ENCODE data around the gene LRRC36. TPM values are rescaled to one million over a fixed set of nuclear protein-coding genes. Genes with fewer than 3 reads are reported as not detected.
A peak's percentile ranks its signal among the peaks of the same experiment; 100 is the strongest.

Gene LRRC36
- total and polyA plus RNA-seq, 2 of the 13 experiments (the other 11 are each of a cell fraction or from before 2014, with no cell fraction given), result 0.12 to 0.15 TPM

- TF ChIP-seq ZNF740 (CRISPR knock-in tag; IDR thresholded peaks at IDR 0.05) (peak; percentile 53; the same call in 1 of the 2 replicates), ZC3H13 (CRISPR knock-in tag; IDR thresholded peaks at IDR 0.05) (no peak), ZNF782 (CRISPR knock-in tag; IDR thresholded peaks at IDR 0.05; ENCODE audit: borderline replicate concordance) (peak; percentile 91), KMT2B (CRISPR knock-in tag; IDR thresholded peaks at IDR 0.05) (no peak), THAP7 (CRISPR knock-in tag; IDR thresholded peaks at IDR 0.05) (no peak), ZFAT (CRISPR knock-in tag; conservative IDR thresholded peaks at IDR 0.05) (no peak), SIX4 (CRISPR knock-in tag; IDR thresholded peaks at IDR 0.05) (no peak), ZBTB33 (CRISPR knock-in tag; IDR thresholded peaks at IDR 0.05) (no peak; the same call in 1 of the 2 replicates), TBX3 (IDR thresholded peaks at IDR 0.05; ENCODE audit: borderline replicate concordance) (no peak), ZFP90 (CRISPR knock-in tag; IDR thresholded peaks at IDR 0.05; ENCODE audit: borderline replicate concordance) (no peak), PAF1 (CRISPR knock-in tag; IDR thresholded peaks at IDR 0.05) (no peak), POGZ (CRISPR knock-in tag; IDR thresholded peaks at IDR 0.05) (no peak), HIVEP1 (CRISPR knock-in tag; IDR thresholded peaks at IDR 0.05) (no peak; the same call in 1 of the 2 replicates), STAT5B (CRISPR knock-in tag; IDR thresholded peaks at IDR 0.05) (no peak), MTF2 (CRISPR knock-in tag; IDR thresholded peaks at IDR 0.05; ENCODE audit: borderline replicate concordance) (peak; percentile 88; the same call in 1 of the 2 replicates), GMEB2 (CRISPR knock-in tag; IDR thresholded peaks at IDR 0.05; ENCODE audit: low read depth) (no peak), ZXDC (CRISPR knock-in tag; IDR thresholded peaks at IDR 0.05) (no peak; the same call in 1 of the 2 replicates), HDAC2 (CRISPR knock-in tag; IDR thresholded peaks at IDR 0.05) (no peak)
Observed at GRCh38 chr16:67415872-67416793, 89.5 kb downstream of the LRRC36 start, which contains the start of gene ZDHHC1 (continued).
